Memory B cell (primary cell): Measurements from ENCODE around the gene DDO.

Experiments used
- ATAC-seq: fragments of 150-1000 bp; cut with Tn5 transposase; 2 replicates; pipeline ENCODE4 v1.10.0; 2021; ENCODE audit warnings: low read depth, mild to moderate bottlenecking, moderate library complexity
- DNase-seq, 2 donors: peaks; one replicate each; pipeline ENCODE4 v3.0.0; 2022; ENCODE audit warnings: low spot score in 2 of 2
- H3K27ac Mint-ChIP-seq: one replicate; pipeline ENCODE4 v1.8.0; 2022; ENCODE audit warnings: mild to moderate bottlenecking, moderate library complexity, mixed read lengths
- H3K27me3 Mint-ChIP-seq: one replicate; pipeline ENCODE4 v1.8.0; 2022; ENCODE audit warnings: mixed read lengths
- H3K36me3 Mint-ChIP-seq: one replicate; pipeline ENCODE4 v1.8.0; 2022; ENCODE audit warnings: mild to moderate bottlenecking, mixed read lengths
- H3K4me1 Mint-ChIP-seq: one replicate; pipeline ENCODE4 v1.8.0; 2022; ENCODE audit warnings: mixed read lengths
- H3K4me3 Mint-ChIP-seq: one replicate; pipeline ENCODE4 v1.8.0; 2022; ENCODE audit warnings: mild to moderate bottlenecking, moderate library complexity, mixed read lengths
- H3K9me3 Mint-ChIP-seq: one replicate; pipeline ENCODE4 v1.8.0; 2022; ENCODE audit warnings: mixed read lengths

Gene DDO

DNA sequence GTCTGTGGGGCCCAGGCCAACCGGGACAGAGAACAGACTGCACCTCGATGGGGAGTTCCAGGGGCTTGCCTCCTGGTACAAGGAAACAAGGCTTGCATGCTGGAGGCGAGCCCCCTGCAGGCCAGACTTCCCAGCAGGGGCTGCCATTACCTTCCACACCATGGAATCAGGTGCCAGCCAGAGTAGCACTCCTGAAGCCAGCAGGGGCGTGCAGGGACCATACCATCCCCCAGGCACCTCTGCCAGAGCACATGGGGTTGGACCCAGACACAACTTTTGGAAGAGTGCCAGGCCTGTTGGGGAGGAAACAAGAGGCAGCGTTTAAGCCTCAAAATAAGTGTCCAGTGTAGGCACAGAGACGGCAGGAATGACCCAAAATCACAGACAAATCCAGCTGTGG is 6.5 kb downstream of the DDO start:
- DNase-seq, result no peak
- H3K4me3 Mint-ChIP-seq, result no peak overlapping the region
- no peaks in the 10 kb centered on the region for H3K4me1 Mint-ChIP-seq
- no peaks in the 10 kb centered on the region for H3K36me3 Mint-ChIP-seq
- no peak overlapping the region for H3K27ac Mint-ChIP-seq
- H3K27me3 Mint-ChIP-seq, result peaks cover 8% of the 10 kb centered on the region
- no peaks in the 10 kb centered on the region for H3K9me3 Mint-ChIP-seq
- no peak for ATAC-seq

DNA sequence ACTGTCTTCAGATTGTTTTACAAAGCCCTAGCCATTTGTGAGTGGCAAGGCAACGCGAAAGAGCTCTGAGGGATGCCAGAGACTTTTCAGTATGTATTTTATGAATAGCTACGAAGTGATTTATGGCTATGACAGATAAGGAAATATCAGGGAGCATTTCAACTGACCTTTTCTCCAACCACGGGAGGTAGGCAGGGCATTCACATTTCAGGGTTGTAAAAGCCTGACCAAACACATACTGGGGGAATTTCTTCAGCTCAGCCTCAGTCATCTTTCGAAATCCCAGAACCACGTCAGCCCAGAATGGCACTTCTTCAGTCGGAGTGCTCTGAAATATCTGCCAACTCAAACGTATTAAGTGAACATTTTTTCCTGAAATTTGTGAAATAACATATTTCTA is 10.8 kb downstream of the DDO start:
- Mint-ChIP-seq H3K9me3 (no peaks in the 10 kb centered on the region), H3K4me1 (no peaks in the 10 kb centered on the region), H3K4me3 (no peak overlapping the region), H3K27ac (no peak overlapping the region), H3K36me3 (no peaks in the 10 kb centered on the region), H3K27me3 (peaks cover 6% of the 10 kb centered on the region)
- ATAC-seq (no peak), DNase-seq (no peak)

DNA sequence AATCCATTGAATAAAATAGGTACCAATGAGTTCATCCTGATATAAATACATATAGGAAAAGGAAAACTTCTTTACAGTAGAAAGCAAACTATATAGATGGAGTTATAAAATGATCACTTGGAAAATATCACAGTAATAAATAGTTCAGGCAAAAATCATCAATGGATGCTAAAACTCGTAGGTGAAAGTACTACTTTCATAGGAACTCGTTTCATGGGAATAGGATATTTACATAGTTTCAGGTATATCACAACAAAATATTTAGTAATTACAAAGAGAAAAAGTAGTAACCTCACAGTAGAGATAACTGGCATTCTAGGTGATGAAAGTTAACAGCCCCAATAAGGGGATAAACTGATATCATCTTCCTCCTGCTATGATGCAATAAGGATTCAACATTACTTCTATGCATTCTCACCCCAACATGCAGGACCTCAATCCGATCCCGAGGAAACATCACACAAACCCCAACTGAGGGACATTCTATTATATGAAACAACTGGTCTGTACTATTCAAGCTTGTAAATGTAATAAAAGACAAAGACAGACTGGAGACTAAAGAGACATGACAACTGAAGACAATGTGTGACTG is 13.7 kb downstream of the DDO start:
- H3K9me3 Mint-ChIP-seq, result no peaks in the 10 kb centered on the region
- H3K4me1 Mint-ChIP-seq, result no peaks in the 10 kb centered on the region
- no peak for DNase-seq
- no peak for ATAC-seq
- no peaks in the 10 kb centered on the region for H3K36me3 Mint-ChIP-seq
- no peak overlapping the region for H3K27ac Mint-ChIP-seq
- peaks cover 8% of the 10 kb centered on the region for H3K27me3 Mint-ChIP-seq
- H3K4me3 Mint-ChIP-seq, result no peak overlapping the region

DNA sequence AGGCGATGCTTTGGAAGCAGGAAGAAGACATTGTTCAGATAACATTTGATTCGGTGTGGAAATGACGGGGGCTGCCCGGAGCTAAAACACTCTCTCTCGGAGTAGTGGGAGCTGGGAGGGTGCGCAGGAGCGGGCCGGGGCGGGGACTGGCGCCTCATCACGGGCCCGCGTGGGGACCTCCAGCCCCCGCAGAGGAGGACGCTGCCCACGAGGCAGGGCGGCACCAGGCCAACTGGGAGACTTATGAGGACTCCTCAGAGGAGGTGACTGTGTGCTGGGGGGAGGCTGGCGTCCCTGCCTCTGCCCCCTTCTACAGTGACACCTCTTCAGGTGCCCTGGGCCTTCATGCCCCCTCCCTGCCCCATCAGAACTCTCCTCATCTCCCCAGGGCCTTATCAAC is 15.2 kb downstream of the DDO start:
- no peaks in the 10 kb centered on the region for H3K4me1 Mint-ChIP-seq
- H3K4me3 Mint-ChIP-seq, result no peak overlapping the region
- peaks cover 8% of the 10 kb centered on the region for H3K27me3 Mint-ChIP-seq

DNA sequence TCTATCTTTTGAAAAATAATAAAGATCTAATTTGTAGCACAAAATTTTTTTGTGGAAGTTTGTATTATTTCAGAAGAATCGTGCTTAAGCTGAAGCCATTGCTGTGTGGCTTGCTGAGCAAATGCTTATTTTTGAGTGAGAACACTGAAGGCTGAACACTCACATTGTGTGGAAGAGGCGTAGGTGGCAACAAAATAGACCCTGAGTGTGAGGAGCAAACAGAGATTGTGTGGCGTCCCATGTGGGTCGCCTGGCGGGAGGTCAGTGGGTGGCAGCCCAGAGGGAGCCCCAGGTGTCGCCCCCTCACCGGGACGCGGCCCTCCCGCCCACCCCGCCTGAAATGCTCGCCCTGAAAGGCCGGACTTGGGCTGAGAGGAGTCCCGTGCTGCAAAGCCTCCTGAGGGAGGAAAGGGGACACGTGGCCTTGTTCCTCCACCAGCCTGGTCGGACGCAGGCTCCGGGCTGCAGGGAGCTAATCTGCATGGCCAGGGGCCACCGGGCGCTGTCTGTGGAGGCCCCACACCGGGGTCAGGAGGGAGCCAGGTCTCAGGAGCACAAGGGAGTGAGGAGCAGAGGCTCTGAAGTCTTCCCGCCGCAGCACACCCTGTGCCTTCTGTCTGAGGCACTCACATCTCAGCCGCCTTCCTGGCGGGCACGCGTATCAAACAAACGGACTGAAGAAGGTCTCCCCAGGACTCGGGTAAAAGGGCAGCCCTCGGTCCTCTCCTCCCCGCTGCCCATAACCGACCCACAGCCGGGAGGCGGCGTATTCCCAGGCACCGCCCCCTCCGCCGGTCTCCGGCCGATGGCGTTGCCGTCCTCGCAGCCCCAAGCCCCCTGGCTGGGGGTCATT is 15.9 kb downstream of the DDO start:
- H3K4me3 Mint-ChIP-seq, result no peak overlapping the region
- H3K4me1 Mint-ChIP-seq, result no peaks in the 10 kb centered on the region
- ATAC-seq (no peak), DNase-seq (no peak)
- H3K27ac Mint-ChIP-seq, result no peak overlapping the region
- no peaks in the 10 kb centered on the region for H3K36me3 Mint-ChIP-seq
- H3K9me3 Mint-ChIP-seq, result no peaks in the 10 kb centered on the region
- peaks cover 8% of the 10 kb centered on the region for H3K27me3 Mint-ChIP-seq

More for the DNA sequence above, 15.2 kb downstream of the DDO start:
- Mint-ChIP-seq H3K27ac (no peak overlapping the region), H3K36me3 (no peaks in the 10 kb centered on the region), H3K9me3 (no peaks in the 10 kb centered on the region)
- no peak for DNase-seq
- no peak for ATAC-seq

DNA sequence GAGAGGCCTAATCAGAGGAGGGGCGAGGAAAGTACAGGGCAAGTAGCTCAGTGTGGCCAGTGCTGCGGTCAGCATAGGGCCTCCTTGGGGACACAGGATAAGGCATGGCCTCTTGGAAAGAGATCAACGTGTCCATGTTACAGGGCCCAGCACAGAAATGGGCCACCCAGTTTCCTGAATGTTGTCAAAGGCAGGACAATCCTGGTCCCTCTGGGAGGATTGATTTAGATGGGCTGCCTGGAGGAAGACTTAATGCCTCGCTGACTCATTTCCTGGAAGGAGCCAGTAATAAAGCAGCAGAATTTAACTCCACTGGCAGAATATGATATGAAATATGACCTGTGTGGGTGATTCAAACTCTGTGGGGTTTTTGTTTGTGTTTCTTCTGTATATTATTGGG is 16.6 kb downstream of the DDO start:
- Mint-ChIP-seq H3K4me3 (no peak overlapping the region), H3K4me1 (no peaks in the 10 kb centered on the region), H3K27ac (no peak overlapping the region), H3K27me3 (peaks cover 8% of the 10 kb centered on the region), H3K36me3 (no peaks in the 10 kb centered on the region), H3K9me3 (no peaks in the 10 kb centered on the region)
- ATAC-seq (no peak), DNase-seq (no peak)

DNA sequence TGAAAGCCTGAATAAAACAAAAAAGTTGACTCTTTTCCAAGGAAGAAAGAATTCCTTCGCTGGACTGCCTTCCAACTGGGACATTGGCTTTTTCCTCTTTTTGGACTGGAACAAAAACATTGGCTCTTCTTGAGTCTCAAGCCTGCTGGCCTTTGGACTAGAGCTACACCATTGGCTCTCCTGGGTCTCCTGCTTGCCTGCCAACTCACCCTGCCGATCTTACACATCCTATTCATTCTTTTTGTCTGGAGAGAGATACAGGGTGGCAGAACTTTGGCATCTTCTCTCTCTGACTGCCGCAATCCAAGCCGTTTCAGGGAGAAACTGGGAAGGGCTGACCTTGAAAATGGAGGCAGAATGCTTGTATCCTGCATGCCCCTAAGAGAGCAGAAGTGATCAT is 20.2 kb downstream of the DDO start:
- H3K36me3 Mint-ChIP-seq, result no peaks in the 10 kb centered on the region
- ATAC-seq (no peak), DNase-seq (no peak)
- no peak overlapping the region for H3K4me3 Mint-ChIP-seq
- peaks cover 6% of the 10 kb centered on the region for H3K27me3 Mint-ChIP-seq
- no peaks in the 10 kb centered on the region for H3K9me3 Mint-ChIP-seq
- no peak overlapping the region for H3K27ac Mint-ChIP-seq
- no peaks in the 10 kb centered on the region for H3K4me1 Mint-ChIP-seq

DNA sequence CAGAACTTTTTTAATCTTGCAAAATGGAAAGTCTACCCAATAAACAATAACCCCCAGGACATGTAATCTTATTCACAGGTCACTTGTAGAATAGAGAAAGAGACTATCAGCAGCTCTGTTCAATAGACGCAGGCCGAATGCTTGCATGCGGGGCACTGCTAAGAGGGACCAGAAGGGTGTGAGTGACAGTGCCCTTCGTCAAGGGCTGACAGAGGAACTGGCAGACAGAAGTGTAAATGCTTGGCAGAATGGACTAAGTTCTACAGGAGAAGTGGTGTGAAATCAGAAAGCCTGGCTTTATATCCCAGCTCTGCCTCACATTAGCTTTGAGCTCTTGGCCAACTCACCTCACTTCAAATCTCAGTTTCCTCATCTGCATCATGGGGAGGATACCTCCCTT is 21.0 kb downstream of the DDO start:
- no peak for ATAC-seq
- no peak overlapping the region for H3K27ac Mint-ChIP-seq
- H3K4me1 Mint-ChIP-seq, result no peaks in the 10 kb centered on the region
- H3K4me3 Mint-ChIP-seq, result no peak overlapping the region
- no peaks in the 10 kb centered on the region for H3K9me3 Mint-ChIP-seq
- H3K27me3 Mint-ChIP-seq, result peaks cover 6% of the 10 kb centered on the region
- DNase-seq, result no peak
- no peaks in the 10 kb centered on the region for H3K36me3 Mint-ChIP-seq

DNA sequence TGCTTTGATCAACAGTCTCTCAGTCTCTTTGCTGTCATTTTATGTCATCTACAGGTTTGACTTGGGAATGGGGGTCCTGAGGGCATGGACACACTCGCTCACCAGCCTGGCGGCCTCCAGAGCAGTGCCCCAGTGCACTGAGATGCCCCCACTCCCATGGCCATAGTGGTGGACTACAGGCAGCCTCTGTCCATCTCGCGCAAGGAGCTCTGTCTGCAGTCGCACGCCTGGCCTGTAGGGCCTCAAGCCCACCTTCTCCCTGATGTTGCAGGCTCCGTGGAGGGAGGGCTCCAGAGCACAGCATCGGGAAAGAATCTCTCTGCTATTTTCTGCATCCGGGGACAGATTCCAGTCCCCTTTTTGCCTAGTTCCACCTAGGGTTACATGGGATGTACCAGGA is 22.6 kb downstream of the DDO start:
- Mint-ChIP-seq H3K9me3 (no peaks in the 10 kb centered on the region), H3K4me3 (no peak overlapping the region), H3K36me3 (no peaks in the 10 kb centered on the region), H3K4me1 (no peaks in the 10 kb centered on the region), H3K27me3 (peaks cover 2% of the 10 kb centered on the region), H3K27ac (no peak overlapping the region)
- DNase-seq (no peak), ATAC-seq (no peak)

DNA sequence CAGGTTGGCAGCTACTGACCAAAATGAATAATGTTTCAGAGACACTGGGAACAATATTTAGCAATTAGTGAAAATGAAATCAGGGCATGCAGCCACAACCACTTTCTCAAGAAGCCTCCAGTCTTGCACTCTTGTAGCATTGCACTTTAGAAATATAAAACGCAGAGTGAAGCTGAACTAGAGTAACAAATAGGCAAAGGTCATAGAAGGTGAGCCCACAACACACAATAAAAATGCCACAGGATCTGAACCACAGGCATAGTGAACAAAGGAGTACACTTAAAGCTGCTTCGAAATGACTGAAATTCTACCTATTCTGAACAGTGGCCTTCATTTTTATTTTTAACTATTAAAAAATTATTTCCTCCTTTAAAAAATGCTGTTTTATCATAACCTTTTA is 25.0 kb downstream of the DDO start:
- Mint-ChIP-seq H3K9me3 (no peaks in the 10 kb centered on the region), H3K27me3 (peaks cover 2% of the 10 kb centered on the region), H3K27ac (no peak overlapping the region), H3K4me1 (no peaks in the 10 kb centered on the region), H3K4me3 (no peak overlapping the region), H3K36me3 (no peaks in the 10 kb centered on the region)
- ATAC-seq (no peak), DNase-seq (no peak)

DNA sequence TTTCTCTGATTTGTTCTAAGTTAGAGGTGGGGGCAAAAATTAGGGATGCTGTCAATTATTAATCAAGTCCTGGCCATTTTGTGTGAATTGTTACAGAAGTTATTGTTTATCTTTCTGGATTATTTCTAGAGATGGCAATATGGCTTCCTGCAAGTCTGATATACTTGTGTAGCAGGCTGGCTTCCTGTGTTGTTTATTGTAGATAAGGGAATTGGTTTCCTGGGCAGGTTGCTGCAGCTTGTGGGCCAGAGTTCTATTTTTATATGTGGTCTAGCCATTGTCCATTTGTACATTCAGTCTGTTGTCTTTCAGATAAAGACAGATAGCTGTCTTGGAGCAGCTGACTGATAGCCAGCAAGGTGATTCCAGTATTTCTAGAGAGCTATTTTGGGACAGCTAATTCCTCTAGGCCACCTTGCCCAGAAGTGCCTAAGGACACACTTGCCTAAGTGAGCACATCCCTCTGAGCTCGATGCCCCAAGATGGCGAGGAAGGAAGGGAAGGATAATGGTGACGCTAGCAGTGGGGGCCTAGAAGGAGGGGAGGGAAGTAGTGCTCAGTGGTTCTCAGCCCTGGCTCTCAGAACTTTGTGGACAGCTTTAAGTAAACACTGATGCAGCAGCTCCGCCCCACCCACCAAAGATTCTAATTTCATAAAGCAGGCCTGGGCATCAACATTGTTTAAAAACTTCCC is 25.5 kb downstream of the DDO start:
- H3K36me3 Mint-ChIP-seq, result no peaks in the 10 kb centered on the region
- ATAC-seq (no peak), DNase-seq (no peak)
- H3K4me1 Mint-ChIP-seq, result no peaks in the 10 kb centered on the region
- H3K9me3 Mint-ChIP-seq, result no peaks in the 10 kb centered on the region
- H3K4me3 Mint-ChIP-seq, result no peak overlapping the region
- no peak overlapping the region for H3K27ac Mint-ChIP-seq
- H3K27me3 Mint-ChIP-seq, result peaks cover 2% of the 10 kb centered on the region

DNA sequence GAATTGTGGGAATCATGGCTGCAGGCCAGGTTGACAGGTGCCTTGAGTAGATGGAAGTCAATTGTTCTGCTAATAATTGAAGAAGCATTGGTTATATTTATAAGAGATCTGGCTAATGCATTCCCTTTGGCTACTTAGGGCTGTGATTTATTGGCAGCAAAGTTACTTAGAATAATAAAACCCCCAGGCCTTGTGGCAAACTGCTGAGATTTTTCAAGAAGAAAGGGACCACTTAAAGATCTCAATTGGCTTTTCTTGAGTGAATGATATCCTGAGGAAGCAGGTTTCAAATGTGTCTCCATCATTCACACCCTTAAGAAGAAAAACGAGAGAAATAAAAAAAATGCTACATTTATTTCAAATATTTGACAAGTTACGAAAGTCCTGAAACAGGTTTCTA is 27.4 kb downstream of the DDO start:
- DNase-seq (no peak), ATAC-seq (no peak)
- H3K4me1 Mint-ChIP-seq, result no peaks in the 10 kb centered on the region
- no peaks in the 10 kb centered on the region for H3K9me3 Mint-ChIP-seq
- H3K36me3 Mint-ChIP-seq, result no peaks in the 10 kb centered on the region
- no peak overlapping the region for H3K27ac Mint-ChIP-seq
- no peak overlapping the region for H3K4me3 Mint-ChIP-seq
- H3K27me3 Mint-ChIP-seq, result peaks cover 2% of the 10 kb centered on the region

DNA sequence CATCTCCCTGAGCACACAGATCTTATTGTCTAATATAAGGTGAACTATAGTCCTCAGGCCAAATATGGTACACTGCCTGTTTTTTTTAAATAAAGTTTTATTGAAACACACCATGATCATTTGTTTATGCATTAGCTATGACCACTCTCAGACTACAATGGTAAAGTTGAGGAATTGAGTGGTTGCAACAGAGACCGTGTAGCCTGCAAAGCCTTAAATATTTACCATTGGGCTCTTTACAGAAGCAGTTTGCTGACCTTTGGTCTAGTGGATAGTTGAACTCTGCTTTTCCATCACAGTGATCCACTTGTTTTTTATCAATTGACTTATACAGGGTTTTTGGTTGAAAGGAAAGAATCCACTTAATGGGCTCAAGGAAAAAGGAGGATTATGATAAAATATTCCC is 29.9 kb downstream of the DDO start:
- no peak for ATAC-seq
- DNase-seq, result no peak
- H3K4me1 Mint-ChIP-seq, result no peaks in the 10 kb centered on the region
- no peak overlapping the region for H3K27ac Mint-ChIP-seq
- H3K4me3 Mint-ChIP-seq, result no peak overlapping the region
- peaks cover 3% of the 10 kb centered on the region for H3K27me3 Mint-ChIP-seq
- H3K36me3 Mint-ChIP-seq, result peaks cover 2% of the 10 kb centered on the region
- peaks cover 6% of the 10 kb centered on the region for H3K9me3 Mint-ChIP-seq

DNA sequence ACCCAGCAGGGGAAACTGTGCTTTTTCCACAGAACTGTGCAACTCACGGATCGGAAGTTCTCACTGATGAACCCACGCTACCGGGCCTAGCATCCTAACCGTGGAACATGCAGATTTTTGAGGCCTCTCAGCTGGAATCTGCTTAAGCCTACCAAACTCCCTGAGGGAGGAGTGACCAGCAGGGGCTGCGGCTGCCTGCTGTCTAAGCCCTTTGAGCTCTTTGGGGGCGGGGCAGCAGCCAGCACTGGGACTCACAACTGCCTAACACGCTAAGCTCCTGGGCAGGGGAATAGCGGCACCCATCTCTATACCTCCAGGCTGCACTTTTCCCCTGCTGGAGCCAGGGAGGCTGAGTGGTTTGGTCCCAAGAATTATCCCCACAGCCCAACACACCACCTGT is 36.8 kb downstream of the DDO start:
- Mint-ChIP-seq H3K4me3 (no peak overlapping the region), H3K27ac (no peak overlapping the region), H3K4me1 (no peaks in the 10 kb centered on the region), H3K27me3 (peaks cover 6% of the 10 kb centered on the region), H3K36me3 (peaks cover 2% of the 10 kb centered on the region), H3K9me3 (peaks cover 6% of the 10 kb centered on the region)
- ATAC-seq (no peak), DNase-seq (no peak)
